GM19372 (cell line): ENCODE results near the gene MARCO.
"Not testable (repeated sequence)": the region's sequence is repeated elsewhere in the genome, so short reads cannot be mapped to it uniquely, and the experiment has no call there.

ENCODE experiments used
- ATAC-seq: cut with Tn5 transposase; IDR thresholded peaks from one replicate; pipeline ENCODE4 v1.9.1; 2021; ENCODE audit warnings: mild to moderate bottlenecking, low read depth, moderate library complexity; ENCODE audit not compliant: unreplicated experiment

The MARCO gene

DNA sequence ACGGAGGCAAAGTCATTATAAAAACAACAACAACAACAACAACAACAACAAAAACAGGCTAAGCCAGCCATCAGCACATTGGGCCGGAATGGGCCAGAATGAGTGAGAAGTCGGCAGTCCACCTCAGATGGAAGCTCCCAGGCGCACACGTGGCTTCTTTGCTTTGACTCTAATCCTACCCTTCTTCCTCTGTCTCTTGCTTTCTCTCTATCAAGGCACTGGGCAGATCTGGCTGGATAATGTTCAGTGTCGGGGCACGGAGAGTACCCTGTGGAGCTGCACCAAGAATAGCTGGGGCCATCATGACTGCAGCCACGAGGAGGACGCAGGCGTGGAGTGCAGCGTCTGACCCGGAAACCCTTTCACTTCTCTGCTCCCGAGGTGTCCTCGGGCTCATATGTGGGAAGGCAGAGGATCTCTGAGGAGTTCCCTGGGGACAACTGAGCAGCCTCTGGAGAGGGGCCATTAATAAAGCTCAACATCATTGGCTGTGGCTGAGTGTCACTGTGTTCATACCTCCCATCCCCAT is 52.2 kb downstream of the MARCO start:
- no peak for ATAC-seq

DNA sequence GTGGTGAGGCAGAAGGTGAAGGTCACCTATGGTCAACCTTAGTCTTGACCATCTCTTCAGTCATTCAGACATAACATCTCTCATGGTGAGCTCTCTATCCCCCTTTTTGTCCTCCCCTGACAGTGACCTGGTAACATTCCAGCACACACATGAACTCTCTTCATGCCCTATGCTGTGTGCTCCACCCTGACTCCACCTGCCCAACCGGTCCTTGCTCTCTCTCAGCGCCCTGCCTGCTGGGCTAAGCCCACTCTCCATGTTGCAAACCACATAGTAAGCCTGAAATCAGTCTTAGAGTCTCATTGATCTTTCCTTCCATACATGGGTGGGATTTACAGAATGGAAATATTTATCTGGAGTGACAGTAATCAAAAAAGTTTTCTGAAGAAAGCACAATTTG is 52.8 kb downstream of the MARCO start:
- ATAC-seq: no peak

DNA sequence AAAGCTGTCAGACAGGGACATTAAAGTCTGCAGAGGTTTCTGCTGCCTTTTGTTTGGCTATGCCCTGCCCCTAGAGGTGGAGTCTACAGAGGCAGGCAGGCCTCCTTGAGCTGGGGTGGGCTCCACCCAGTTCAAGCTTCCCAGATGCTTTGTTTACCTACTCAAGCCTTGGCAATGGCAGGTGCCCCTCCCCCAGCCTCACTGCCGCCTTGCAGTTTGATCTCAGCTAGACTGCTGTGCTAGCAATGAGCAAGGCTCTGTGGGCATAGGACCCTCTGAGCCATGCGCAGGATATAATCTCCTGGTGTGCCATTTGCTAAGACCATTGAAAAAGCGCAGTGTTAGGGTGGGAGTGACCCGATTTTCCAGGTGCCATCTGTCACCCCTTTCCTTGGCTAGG is 61.9 kb downstream of the MARCO start:
- not testable (repeated sequence) for ATAC-seq

DNA sequence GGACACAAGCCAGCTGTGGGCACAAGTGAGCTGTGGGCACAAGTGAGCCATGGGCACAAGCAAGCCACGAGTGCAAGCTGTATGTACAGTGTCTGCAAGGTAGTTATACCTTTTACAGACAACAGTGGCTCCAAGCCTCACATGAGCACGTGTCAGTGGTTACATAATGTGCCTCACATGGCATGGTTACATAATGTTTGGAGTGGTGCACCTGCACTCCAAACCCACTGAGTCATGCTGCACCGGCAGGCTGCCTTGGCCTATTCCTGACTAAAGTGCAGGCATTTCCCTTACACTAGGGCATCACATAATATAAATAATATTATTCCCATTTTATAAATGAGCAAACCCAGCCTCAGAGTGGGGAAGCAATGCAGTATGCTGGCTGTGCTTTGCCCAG is 62.6 kb downstream of the MARCO start:
- ATAC-seq: no peak

DNA sequence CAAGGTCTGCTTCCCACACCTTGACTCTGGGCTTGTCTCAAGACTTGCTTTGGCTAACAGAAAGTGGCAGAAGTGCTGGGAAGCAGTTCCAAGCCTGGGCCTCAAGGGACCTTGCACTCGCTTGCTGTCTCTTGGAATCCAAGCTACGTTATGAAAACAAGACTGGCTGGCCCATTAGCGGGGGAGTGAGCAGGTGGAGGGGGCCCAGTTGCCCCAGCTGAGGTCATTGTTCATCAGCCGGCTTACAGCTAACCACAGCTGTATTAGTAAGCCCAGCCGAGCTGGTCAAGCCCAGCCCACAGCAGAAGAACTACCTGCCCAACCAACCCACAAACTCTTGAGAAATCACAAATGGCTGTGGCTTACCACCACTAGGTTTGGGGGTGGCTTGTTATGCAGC is 63.1 kb downstream of the MARCO start:
- ATAC-seq: no peak

DNA sequence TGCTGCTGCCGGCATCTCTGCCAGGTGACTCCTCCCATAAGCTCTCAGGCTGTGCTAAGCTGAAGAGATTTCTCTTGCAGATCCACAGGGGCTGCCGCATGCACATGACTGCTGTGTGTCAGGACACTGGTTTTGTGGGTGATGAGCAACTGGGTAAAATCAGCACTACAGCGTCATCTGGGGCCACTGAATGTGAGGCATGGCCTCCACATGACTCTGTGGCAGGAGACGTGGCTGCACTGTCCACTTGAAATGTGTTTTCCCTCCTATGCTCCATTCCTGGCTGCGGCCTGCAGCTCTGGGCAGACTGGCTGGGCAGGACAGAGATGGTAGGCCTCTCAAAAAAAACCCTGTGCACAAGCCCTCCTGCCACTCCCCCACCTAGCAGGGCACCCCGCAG is 63.6 kb downstream of the MARCO start:
- no peak for ATAC-seq

DNA sequence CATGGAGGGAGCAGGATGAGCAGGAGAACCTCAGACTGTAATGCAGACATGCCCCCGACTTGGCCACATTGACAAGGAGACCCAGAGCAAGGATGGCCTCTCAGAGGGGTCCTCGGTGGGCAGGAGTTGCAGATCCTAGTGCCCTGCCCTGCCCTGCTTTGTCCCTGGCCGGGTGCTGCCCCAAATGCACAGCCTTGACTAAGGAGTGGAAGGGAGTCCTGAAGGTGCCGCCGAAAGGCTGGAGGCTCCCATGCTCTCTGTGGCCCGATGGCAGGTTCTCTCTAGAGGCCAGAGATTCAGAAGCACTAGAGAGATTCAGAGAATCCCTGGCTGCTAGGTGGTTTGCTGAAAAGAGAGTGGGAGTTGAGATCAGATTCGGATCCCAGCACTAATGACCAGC is 64.4 kb downstream of the MARCO start:
- no peak for ATAC-seq

DNA sequence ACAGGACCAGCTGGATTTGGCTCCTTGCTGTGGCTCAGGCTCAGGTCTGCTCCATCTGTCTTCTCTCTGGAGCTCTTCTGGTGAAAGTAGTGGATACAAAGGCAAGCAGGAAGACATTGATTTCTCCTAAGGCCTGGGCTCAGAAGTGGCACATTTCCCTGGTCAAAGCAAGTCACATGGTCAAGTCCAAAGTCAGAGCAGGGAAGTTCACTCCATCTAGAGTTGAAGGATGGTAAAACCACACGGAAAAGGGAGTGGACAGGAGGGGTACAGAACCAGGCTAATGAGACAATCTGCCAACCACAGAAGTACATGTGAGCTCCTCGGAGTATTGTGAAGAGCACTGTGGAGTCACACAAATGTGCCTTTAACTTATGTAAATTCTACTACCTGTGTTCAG is 66.1 kb downstream of the MARCO start:
- no peak for ATAC-seq

DNA sequence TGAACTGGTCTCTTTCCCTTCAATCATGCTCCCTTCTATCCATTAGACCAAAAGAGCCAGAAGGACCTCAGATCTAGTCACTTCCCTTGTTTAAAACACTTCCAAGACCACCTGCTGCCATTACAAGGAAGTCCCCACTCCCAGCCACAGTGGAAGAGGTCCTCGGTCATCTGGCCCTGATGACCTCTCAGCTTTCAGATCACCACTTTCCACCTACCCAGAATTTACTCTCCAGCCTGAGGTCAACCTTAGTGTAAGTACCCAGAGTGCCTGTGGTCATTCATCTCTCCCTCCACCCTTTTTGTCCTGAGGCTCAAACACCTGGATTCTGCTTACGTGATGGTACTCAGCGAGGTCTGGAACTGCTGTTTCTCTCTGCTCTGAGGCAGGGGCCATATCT is 67.1 kb downstream of the MARCO start:
- ATAC-seq: no peak

DNA sequence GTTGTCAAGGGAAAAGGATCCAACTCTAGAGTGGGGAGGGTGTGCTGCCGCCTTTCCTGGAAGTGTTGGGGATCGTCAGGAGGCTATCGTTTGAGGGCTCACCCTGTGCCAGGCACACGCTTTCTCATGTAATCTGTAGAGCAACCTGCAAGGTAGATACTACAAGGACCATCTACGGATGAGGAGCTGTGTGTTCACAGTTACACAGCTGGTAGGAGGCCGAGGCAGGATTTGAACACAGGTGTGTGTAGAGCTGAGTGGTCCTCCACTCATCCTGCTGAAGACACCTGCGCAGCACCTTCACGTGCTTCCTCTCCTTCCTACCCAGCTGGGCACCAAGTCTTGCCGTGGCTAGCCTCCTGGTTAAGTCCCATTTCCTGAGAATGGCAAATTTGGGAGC is 68.3 kb downstream of the MARCO start:
- no peak for ATAC-seq

DNA sequence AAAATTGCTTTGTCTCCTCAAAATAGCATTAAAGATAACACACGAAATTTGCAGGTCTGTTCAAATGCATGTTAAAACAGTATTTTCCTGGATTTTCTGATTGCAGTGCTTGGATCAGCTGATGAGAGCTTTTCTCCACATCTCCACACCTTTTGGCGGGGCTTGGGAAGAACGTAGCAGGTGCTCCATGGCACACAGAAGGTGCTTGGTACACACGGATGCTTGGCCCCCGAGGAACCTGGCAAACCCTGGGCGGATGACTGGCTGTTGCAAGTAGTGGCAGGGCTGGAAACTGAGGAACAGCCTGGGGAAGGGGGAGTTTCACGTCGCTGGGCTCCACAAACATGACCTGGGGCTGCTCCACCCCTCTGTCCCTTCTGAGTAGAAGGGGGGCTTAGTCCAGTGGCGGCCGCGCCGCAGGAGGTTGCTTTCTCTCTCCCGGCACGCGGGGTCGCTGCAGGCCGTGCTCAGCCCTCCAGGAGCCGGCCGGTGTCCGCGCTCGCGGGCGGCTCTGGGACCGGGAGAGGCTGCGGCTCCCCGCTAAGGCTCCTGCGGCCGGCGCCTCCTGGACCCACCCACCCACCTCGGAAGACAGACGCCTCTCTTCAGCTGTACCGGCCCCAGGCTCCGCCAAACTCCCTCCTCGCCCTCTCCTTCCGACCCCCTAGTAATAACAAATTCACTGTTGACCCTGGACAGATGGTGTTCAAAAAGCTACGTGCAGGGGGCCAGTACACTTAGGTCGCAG is 69.3 kb downstream of the MARCO start:
- ATAC-seq: peak; percentile 76

DNA sequence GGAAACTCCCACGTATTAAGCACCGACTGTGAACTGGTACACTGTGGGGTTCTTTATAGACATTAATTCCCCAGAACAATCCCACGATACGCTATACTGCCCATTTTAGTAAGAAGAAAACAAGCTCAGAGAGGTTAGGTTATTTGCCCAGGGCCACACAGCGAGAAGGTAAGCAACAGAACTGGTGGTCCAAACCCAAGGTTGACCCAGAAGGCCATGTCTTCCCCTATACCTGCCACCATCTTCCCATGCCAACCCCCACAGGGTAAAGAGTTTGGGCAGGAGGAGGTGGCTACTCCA is 69.9 kb downstream of the MARCO start:
- ATAC-seq: no peak

DNA sequence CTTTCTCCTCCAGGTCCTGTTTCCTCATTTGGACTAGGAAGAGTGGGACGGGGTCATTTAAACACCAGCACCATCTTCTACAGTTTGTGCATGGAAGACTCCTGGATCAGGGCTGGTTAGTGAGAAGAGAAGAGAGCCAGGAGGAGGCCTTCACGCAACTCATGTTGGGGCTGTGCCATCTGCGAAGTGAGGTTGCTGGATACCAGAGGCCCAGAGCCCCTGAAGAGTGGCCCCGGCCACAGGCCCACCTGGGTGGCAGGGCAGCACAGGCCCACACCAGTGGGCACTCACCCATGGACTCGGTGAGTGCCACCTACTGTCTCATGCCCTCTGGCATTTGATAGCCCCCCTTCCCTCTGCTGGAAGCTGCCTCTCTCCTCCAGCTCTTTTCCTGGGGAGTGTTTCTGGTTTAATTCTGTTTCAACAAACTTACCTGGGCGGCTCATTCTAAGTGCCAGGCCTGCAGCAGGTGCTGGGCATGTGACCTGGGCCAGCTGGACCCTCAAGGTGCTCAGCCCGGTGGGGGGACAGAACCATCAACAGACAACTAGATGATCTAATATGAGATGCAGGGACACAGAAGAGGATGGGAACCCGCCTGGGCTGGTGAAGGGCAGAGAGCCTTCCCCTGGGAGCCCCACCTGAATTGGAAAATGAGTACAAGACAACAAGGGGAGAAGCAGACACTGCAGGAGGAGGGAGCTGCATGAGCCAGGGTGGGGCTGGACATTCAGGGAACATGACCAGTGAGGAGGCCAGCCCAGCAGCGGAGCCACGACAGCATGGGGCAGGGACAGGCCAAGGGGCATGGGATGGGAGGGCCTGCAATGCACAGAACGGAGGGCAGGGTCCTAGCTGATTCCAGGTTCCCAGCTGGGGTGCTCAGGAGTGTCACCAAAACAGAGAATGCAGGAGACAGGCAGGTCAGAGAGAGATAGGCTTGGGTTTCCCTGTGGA is 70.6 kb downstream of the MARCO start:
- no peak for ATAC-seq

DNA sequence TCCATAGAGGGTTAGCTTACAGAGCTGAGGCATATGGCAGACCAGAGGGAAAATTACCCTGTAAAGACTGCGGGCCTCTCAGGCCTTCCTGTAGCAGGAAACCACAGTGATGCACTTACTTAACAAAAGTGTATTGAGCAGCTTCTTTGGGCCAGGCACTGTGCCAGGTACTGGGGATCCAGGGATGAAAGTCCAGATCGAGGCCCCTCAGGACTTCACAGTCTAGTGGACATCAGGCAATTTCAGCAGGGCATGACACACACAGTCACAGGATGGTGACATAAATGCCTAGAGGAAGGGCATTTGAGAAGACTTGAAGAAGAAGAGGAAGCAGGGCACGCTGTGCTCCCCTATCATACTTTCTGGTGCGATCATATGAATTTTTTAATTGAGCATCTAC is 71.7 kb downstream of the MARCO start:
- ATAC-seq: no peak

DNA sequence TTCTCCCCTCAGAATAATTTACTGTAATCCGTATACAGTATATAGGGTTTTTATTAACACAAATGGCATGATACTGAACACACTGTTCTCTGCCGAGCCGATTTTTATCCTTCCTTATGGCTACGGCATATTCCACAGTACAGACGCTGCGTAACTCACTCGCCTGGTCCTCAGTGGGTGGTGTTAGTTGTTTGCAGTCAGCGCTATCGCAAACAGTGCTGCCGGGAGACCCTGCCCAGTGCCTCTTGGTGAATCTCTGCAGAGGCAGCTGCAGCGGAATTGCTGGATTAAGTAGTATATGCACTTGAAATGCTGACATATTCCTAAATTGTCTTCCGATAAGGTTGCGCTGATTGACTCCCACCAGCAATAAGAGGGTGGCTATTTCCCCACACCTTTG is 73.9 kb downstream of the MARCO start:
- ATAC-seq: no peak

DNA sequence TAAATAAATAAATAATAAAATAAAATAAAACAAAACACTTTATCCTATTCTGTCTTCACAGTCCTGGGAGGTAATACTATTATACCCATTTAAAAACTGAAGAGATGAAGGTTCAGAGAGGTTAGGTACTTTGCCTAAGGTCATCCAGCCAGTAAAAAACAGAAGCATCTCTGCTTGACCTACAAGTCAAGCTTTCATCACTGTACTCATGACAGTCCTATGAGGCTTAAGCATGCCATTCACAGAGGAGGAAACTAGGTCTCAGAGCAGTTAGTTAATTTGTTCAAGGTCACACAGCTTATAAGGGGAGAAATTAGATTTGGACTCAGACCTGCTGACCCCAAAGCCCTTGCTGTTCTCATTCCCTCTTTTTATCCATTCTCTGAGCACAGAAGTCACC is 77.5 kb downstream of the MARCO start:
- ATAC-seq: no peak

DNA sequence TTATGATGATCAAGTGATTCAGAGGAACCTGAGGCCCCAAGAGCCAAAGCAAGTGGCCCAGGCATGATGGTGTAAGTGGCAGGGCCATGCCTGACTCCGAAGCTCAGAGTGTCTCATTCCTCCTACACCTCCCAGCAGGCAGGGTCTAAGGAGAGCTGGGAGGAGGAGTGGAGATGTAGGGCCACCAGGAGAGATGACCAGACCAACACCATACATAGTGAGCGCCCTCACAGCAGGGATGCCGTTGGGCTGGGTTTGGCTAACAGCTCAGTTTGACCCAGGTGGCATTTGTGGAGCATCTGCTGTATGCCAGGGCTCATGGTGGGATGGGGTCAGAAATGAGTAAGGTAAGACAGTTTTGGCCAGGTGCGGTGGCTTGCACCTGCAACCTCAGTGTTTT is 80.7 kb downstream of the MARCO start:
- ATAC-seq: no peak

DNA sequence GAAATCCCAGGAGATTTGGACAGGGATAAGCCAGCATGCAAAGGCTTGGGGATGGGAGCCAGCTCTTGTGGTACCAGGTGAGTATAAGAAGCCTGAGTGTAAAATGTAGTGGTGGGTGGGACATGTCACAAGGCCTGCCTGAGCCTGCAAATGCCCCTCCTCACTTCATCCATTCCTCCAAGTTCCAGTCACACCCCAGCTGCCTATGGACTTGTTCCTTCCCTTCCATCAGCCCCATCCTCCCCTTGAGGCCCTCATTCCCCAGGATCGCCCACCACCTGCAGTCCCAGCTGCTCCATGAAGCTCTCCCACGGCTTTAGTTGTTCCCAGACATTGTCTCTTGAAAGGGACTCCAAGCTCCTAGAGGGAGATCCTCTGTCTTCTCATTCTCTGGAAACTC is 81.5 kb downstream of the MARCO start:
- no peak for ATAC-seq

DNA sequence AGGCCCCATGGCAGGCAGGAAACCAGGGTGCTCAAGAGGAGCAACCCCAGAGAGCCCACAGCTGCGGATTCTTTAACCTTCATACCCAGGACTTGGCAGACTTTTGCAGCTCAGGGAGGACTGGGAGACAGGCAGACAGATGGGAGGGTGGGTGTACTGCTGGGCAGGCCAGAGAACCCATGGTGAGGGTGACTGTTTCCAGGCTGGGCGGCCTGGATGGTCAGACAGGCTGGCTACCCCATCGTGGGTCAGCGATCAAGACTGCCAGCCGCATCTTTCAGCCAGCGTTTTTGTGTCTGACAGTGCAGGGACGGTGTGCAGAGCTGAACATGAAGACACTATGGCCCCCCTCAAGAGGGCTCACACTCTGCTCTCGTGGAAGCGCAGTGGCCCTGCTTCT is 82.2 kb downstream of the MARCO start:
- ATAC-seq: no peak

DNA sequence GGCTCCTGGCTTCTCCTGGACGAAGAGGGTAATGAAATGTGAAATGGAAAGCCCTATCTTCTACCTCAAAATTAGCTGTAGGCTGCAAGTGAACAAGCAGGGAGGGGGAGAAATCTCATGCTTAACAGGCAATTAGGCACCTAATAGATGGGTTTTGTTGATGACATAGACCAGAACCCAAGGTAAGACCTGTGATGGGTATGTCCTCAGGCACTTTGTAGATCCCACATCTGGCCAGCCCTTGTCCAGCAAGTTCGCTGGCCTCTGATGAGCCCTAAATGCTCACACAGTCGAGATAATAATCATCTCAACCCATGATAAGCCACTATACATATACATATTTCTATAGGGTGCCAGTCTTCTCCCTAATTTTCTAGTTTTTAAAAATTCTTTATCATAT is 82.6 kb downstream of the MARCO start:
- ATAC-seq: no peak

DNA sequence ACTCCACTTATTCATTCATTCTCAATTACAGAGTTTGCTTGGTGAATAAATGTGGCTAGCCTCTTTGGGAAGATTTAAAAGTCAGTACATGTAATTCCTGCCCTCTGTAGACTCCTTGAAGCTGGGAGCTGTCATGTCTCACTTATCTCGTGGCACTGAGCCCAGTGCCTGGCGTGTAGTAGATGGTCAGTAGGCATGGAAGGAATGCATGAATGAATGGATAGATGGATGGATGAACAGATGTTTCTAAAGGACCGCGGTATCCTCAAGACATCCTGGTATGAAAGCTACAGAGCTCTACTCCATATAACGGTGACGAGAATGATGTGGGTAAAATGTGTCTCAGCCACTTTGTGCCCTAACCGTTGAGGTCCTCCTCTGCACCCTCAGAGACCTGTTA is 83.0 kb downstream of the MARCO start:
- ATAC-seq: no peak
